AG09309 (cell line): ENCODE data around the gene SIRT2.
"Not testable (repeated sequence)": the region's sequence is repeated elsewhere in the genome, so short reads cannot be mapped to it uniquely, and the experiment has no call there.

Source experiments
- DNase-seq: peaks from one replicate; pipeline ENCODE4 v3.0.0-alpha.2; 2010; ENCODE audit warnings: low read depth
- H3K4me3 ChIP-seq: 2 replicates; pipeline ENCODE4 v1.5.1; 2011; ENCODE audit warnings: mild to moderate bottlenecking, low read depth, low read length, moderate library complexity; ENCODE audit not compliant: control insufficient read depth
- TF ChIP-seq, protein P1 (sequence below): IDR thresholded peaks from 2 replicates; pipeline ENCODE4 v1.5.1; 2011; ENCODE audit warnings: mild to moderate bottlenecking, low read depth, low read length, inconsistent platforms; ENCODE audit not compliant: insufficient read depth, control insufficient read depth; ENCODE audit errors: missing control alignments

Gene SIRT2

DNA sequence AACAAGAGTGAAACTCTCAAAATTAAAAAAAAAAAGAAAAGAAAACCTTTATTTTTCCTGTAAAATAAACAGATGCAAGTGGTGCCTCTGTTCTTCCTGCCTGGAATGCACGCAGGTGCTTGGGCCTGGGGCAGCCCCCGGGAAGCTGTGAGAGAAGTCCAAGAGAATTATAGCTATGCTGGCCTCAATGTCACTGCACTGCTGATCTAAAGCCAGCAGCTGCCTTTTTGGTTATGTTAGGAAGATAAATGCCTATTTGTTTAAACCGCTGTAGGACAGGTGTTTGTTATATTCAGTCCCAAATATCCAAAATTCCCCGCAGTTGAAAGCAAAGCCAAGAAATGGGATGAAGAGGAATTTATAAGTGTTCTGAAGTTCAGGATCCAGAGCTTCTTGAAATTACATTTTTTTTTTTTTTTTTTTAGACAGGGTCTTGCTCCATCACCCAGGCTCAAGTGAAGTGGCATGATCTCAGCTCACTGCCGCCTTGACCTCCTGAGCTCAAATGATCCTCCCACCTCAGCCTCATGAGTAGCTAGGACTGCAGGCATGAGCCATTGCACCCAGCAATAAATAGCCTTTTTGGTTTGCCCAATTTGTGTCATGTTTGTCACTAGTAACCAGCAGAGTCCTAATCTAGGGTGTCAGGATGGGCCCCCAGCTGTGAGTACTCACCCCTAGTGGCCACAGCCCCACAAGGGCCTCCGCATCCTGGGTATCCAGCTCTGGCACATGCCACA lies 23.6 kb downstream of the SIRT2 start:
- DNase-seq = no peak
- H3K4me3 ChIP-seq = no peak overlapping the region
- TF ChIP-seq, protein P1, sequence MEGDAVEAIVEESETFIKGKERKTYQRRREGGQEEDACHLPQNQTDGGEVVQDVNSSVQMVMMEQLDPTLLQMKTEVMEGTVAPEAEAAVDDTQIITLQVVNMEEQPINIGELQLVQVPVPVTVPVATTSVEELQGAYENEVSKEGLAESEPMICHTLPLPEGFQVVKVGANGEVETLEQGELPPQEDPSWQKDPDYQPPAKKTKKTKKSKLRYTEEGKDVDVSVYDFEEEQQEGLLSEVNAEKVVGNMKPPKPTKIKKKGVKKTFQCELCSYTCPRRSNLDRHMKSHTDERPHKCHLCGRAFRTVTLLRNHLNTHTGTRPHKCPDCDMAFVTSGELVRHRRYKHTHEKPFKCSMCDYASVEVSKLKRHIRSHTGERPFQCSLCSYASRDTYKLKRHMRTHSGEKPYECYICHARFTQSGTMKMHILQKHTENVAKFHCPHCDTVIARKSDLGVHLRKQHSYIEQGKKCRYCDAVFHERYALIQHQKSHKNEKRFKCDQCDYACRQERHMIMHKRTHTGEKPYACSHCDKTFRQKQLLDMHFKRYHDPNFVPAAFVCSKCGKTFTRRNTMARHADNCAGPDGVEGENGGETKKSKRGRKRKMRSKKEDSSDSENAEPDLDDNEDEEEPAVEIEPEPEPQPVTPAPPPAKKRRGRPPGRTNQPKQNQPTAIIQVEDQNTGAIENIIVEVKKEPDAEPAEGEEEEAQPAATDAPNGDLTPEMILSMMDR = no peak

DNA sequence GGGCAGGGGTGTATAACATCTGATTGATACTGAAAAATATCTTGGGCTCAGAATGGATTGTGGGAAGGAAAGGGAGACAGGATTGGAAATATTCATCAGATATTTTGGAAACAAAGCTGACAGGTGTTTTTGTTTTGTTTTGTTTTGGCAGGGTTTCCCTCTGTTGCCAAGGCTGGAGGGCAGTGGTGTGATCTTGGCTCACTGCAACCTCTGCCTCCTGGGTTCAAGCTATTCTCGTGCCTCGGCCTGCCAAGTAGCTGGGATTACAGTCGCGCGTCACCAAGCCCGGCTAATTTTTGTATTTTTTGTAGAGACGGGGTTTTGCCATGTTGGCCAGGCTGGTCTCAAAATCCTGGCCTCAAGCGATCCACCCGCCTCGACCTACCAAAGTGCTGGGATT lies 26.0 kb downstream of the SIRT2 start:
- H3K4me3 ChIP-seq, DNase-seq: not testable (repeated sequence)

DNA sequence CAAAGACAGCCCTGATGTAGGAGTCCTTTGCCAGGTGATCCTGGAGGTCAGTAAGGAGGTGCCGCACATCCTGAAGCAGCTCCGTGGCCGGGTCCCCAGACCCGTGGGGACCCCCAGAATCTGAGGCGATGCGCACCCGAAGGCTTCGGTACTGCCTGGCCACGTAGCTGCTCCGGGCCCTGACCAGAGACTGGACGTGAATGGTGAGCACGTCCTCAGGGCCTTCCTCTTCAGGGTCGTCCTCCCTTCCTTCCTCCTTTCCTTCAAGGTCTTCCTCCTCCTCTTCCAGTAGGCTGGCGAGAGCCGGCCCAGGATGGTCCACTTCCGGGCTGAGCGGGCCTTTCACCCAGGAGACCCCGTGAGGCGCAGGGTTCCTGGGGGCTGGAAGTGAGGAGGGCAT lies 28.8 kb downstream of the SIRT2 start:
- no peak overlapping the region for H3K4me3 ChIP-seq
- no peak for DNase-seq
- TF ChIP-seq, protein P1 = no peak

DNA sequence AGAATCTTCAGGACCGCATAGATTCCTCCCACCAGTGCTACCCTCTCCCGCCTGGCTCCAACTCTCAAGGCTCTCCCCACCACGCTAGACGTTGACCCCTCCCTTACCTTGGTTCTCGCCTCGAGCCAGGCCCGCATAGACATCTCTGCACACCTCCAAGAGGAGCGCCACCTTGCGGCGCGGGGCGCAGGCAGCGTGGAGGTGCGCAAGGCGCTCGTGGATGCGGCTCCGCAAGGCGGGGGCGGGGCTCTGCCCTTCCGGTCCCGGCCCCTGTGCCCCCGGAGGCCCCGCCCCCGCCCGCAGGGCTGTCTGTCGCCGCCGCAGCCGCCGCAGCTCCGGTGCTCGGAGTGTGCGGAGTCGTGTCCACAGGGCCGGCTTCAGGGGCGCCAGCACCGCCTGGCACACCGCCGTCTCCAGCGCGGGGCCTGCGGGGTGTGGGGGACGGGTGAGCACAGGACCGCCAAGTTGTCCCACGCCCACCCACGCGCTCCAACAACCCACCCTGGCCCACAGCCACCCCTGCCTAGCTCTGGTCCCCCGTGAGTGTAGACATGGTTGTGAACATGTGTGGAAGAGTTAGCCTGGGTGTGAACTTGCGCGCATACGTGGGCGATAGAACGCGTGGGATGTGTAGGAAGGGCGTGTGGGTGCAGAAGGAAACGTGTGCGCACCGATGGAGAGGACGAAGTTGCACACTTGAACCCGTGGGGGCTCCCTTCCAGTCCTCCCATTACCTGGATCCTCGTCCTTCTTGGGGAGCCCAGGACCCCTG lies 29.4 kb downstream of the SIRT2 start:
- no peak for DNase-seq
- H3K4me3 ChIP-seq = peak overlapping the region; percentile 45
- TF ChIP-seq, protein P1 = peak; percentile 77

DNA sequence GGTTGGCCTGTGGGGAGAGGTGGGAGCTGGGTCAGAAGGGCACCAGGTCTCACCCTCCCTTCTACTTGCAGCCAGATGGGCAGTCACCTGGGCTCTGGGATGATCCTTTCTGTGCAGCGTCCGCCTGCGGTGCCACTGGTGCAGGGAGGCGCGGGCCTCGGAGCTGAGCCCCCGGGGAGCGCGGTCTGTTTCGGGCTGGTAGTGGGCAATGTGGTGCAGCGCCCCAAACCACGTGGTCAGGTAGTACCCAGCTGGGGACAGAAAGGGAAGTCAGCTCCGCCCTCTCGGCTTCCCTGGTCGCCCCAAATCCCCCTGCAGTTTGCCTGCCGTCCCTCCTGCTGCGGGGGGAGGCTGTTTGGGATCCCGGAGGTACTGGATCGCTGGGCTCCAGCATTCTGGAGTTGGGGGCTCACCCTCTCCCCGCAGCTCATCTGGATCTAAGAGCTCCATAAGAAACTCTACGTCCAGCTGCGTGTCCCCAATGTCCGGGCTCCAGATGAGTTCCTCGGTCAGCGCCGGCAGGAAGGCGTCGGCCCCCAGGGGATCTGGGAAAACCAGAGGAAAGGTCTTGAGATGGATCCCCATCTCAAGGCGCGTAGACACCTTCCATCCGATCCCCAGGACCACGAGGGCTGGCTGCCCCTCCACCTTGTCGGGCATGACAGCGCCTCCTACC lies 30.1 kb downstream of the SIRT2 start:
- peak overlapping the region; percentile 45 for H3K4me3 ChIP-seq
- DNase-seq = no peak

DNA sequence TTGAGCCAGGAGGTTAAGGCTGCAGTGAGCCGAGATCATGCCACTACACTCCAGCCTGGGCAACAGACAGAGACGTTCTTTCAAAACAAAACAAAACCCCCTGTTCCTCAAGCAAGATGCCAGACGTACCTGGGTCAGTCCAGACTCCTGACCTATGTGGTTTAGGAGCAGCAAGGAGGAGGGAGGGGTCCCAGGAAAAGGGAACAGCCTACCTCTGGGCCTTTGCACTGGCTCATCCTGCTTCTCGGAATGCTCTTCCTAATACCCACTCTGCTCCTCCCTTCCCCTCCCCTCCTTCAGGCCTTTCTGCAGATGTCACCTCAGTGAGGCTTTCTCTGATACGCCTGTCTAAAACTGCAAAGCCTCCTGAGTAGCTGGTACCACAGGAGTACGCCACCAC lies 30.9 kb downstream of the SIRT2 start:
- no peak for DNase-seq
- TF ChIP-seq, protein P1 = no peak
- no peak overlapping the region for H3K4me3 ChIP-seq

More for the DNA sequence above, 30.1 kb downstream of the SIRT2 start:
- TF ChIP-seq, protein P1 = no peak
